Endothelial cell of umbilical vein (primary cell): ENCODE data around the gene ABHD10. TPM values are rescaled to one million over a fixed set of nuclear protein-coding genes. Genes with fewer than 3 reads are reported as not detected.

Experiments used
- BruUV-seq: library from RNA; stranded (reverse); fragments of 400-500 nt; replicated peaks from 2 replicates; lab custom pipeline; 2021; lab: Mats Ljungman, UMichigan
- CTCF ChIA-PET: fragments of 300-600, 350-600 bp; sonication (Branson Sonifier 250); formaldehyde crosslinking; loops from one replicate; lab custom pipeline; 2021; ENCODE audit warnings: antibody characterized with exemption, inconsistent platforms; lab: Charles Lee
- POLR2A ChIA-PET: fragments of 300-600, 350-600 bp; sonication (Branson Sonifier 250); formaldehyde crosslinking; loops from one replicate; lab custom pipeline; 2021; ENCODE audit warnings: antibody characterized with exemption, inconsistent platforms; lab: Charles Lee
- DNase-seq: peaks from one replicate; pipeline ENCODE4 v3.0.0-alpha.2; 2011; ENCODE audit warnings: low read depth, low spot score
- FAIRE-seq: peaks from 2 replicates; lab custom pipeline; 2011; peaks lifted over from hg19 to GRCh38; lab: Jason Lieb, UNC
- H2AFZ ChIP-seq: 2 replicates; pipeline ENCODE4 v1.6.0; 2012; ENCODE audit warnings: low read depth, low read length, control low read depth, inconsistent platforms
- H3K27ac ChIP-seq: 2 replicates; pipeline ENCODE4 v1.5.1; 2011; ENCODE audit warnings: low read depth, mild to moderate bottlenecking, control low read depth, low read length, moderate library complexity; ENCODE audit not compliant: insufficient read depth
- H3K27me3 ChIP-seq, 2 experiments: 2 replicates each; pipeline versions ENCODE4 v1.6.0 to v1.6.1; 2011; ENCODE audit warnings: low read length in 2 of 2, mixed read lengths in 1 of 2; ENCODE audit not compliant: control insufficient read depth in 2 of 2, insufficient read depth in 2 of 2
- H3K36me3 ChIP-seq, 2 experiments: 2 replicates in 1 of 2; 3 replicates in 1 of 2; pipeline ENCODE4 v1.5.1; 2011; ENCODE audit warnings: low read length in 2 of 2, mild to moderate bottlenecking in 1 of 2, moderate library complexity in 1 of 2; ENCODE audit not compliant: control insufficient read depth in 2 of 2, insufficient read depth in 2 of 2; ENCODE audit errors: extremely low read depth in 1 of 2
- H3K4me1 ChIP-seq: 3 replicates; pipeline ENCODE4 v1.5.1; 2011; ENCODE audit warnings: mild to moderate bottlenecking, low read length; ENCODE audit not compliant: control insufficient read depth, insufficient read depth; ENCODE audit errors: extremely low read depth
- H3K4me2 ChIP-seq: 2 replicates; pipeline ENCODE4 v1.6.1; 2011; ENCODE audit warnings: low read length, control low read depth, mixed read lengths; ENCODE audit not compliant: insufficient read depth
- H3K4me3 ChIP-seq, 3 experiments: fragments of 200-600 bp in 1 of 3; sonication (generic), shearing (Covaris generic) in 1 of 3; replicated peaks in 1 of 3; 2 replicates each; pipeline ENCODE4 v1.5.1; 2011 to 2016; ENCODE audit warnings: control low read depth in 3 of 3, low read length in 3 of 3, mild to moderate bottlenecking in 2 of 3, inconsistent platforms in 1 of 3, low read depth in 1 of 3, moderate library complexity in 1 of 3; ENCODE audit not compliant: insufficient read depth in 1 of 3
- H3K79me2 ChIP-seq: 2 replicates; pipeline ENCODE4 v1.6.0; 2012; ENCODE audit warnings: low read length, inconsistent platforms; ENCODE audit not compliant: control insufficient read depth, insufficient read depth
- H3K9ac ChIP-seq: replicated peaks from 2 replicates; pipeline ENCODE3; 2011; ENCODE audit warnings: low read length, control low read depth; ENCODE audit not compliant: insufficient read depth; ENCODE audit errors: extremely low read depth
- H3K9me1 ChIP-seq: replicated peaks from 3 replicates; pipeline ENCODE4 v1.6.0; 2011; ENCODE audit warnings: mild to moderate bottlenecking, low read length; ENCODE audit not compliant: control insufficient read depth, insufficient read depth; ENCODE audit errors: extremely low read depth
- H3K9me3 ChIP-seq: replicated peaks from 2 replicates; pipeline ENCODE4 v1.5.1; 2012; ENCODE audit warnings: low read length, inconsistent platforms; ENCODE audit not compliant: control insufficient read depth, insufficient read depth
- H4K20me1 ChIP-seq: replicated peaks from 2 replicates; pipeline ENCODE3; 2011; ENCODE audit warnings: mild to moderate bottlenecking, low read length; ENCODE audit not compliant: control insufficient read depth, insufficient read depth; ENCODE audit errors: extremely low read depth
- CTCF ChIP-seq, 2 donors: IDR thresholded peaks; 1 replicate in 1 of 2; 2 replicates in 1 of 2; pipeline ENCODE4 v1.5.1; 2011; ENCODE audit warnings: low read length in 2 of 2, mild to moderate bottlenecking in 2 of 2, moderate library complexity in 2 of 2, control low read depth in 1 of 2, inconsistent platforms in 1 of 2, low read depth in 1 of 2; ENCODE audit not compliant: insufficient read depth in 1 of 2; ENCODE audit errors: extremely low read depth in 1 of 2
- EZH2 ChIP-seq: IDR thresholded peaks from 2 replicates; pipeline ENCODE4 v1.6.1; 2012; ENCODE audit warnings: borderline replicate concordance, low read depth, mild to moderate bottlenecking, moderate library complexity, low read length, inconsistent platforms; ENCODE audit not compliant: severe bottlenecking
- FOS ChIP-seq: IDR thresholded peaks from 2 replicates; pipeline ENCODE4 v1.6.1; 2011; ENCODE audit warnings: mild to moderate bottlenecking, low read length, moderate library complexity, borderline replicate concordance; ENCODE audit not compliant: insufficient read depth
- GATA2 ChIP-seq: IDR thresholded peaks from 2 replicates; pipeline ENCODE4 v1.7.0; 2011; ENCODE audit warnings: low read depth, mild to moderate bottlenecking, moderate library complexity, mixed read lengths, low read length; ENCODE audit not compliant: insufficient read length, insufficient read depth
- JUN ChIP-seq: IDR thresholded peaks from 2 replicates; pipeline ENCODE4 v1.6.1; 2011; ENCODE audit warnings: borderline replicate concordance, low read depth; ENCODE audit not compliant: insufficient read length, insufficient read depth
- MAX ChIP-seq: IDR thresholded peaks from 2 replicates; pipeline ENCODE4 v1.6.1; 2011; ENCODE audit not compliant: insufficient read depth, insufficient read length
- MYC ChIP-seq: IDR thresholded peaks from one replicate; pipeline ENCODE4 v1.6.1; 2011; ENCODE audit warnings: mild to moderate bottlenecking, low read depth, low read length
- POLR2A ChIP-seq: IDR thresholded peaks from 2 replicates; pipeline ENCODE4 v1.6.1; 2012; ENCODE audit warnings: low read depth, mild to moderate bottlenecking, control low read depth, low read length
- POLR2AphosphoS5 ChIP-seq: IDR thresholded peaks from 2 replicates; pipeline ENCODE4 v1.6.1; 2012; ENCODE audit warnings: low read depth, mild to moderate bottlenecking, control low read depth, low read length, moderate library complexity; ENCODE audit not compliant: insufficient read depth
- dilution Hi-C: fragments of 300-500 bp; cut with MboI; formaldehyde crosslinking; loops from one replicate; pipeline ENCODE4 v1.15.0; 2019; ENCODE audit warnings: low sequenced_read_pairs; ENCODE audit not compliant: extremely low pct_ligation_motif_present
- intact Hi-C: fragments of 100-400 bp; cut with micrococcal nuclease; formaldehyde crosslinking; loops from one replicate; pipeline ENCODE4 v1.10.0; 2022
- polyA plus RNA-seq, 4 experiments: library from polyadenylated mRNA; depleted of rRNA in 3 of 4; stranded (reverse) in 3 of 4; unstranded in 1 of 4; fragments of >200 nt; gene quantifications; 2 replicates each; pipeline versions ENCODE4 v1.2.1 to v1.2.3, GENCODE V29; 2011 to 2012; ENCODE audit warnings: missing spikeins in 1 of 4
- total RNA-seq: library from RNA; stranded (reverse); gene quantifications from 2 replicates; pipeline ENCODE4 v1.2.3, GENCODE V29; 2021

The ABHD10 gene
- total and polyA plus RNA-seq, 2 donors (not counting 3 experiments of a cell fraction or from before 2014, with no cell fraction given) = 10.0 to 37.0 TPM

GRCh38 chr3:112000367-112000771, 21.5 kb downstream of the ABHD10 start:
- TF ChIP-seq MAX (no peak), MYC (no peak), CTCF (IDR thresholded peaks at IDR 0.05; ENCODE audit: extremely low read depth in 1 of 2, insufficient read depth in 1 of 2, low read depth in 1 of 2, low read length in 2 of 2) (no peak), FOS (no peak), GATA2 (no peak), JUN (no peak), POLR2AphosphoS5 (no peak), POLR2A (no peak), EZH2 (no peak)
- Histone ChIP-seq H3K9me1 (no peaks in the 10 kb centered on the region), H3K9me3 (no peaks in the 10 kb centered on the region), H3K4me1 (peaks cover 10% of the 10 kb centered on the region), H3K27ac (no peak overlapping the region), H4K20me1 (no peaks in the 10 kb centered on the region), H3K4me3 (no peak overlapping the region), H2AFZ (no peak overlapping the region), H3K9ac (no peak overlapping the region), H3K4me2 (no peak overlapping the region), H3K79me2 (no peaks in the 10 kb centered on the region), H3K27me3 (no peaks in the 10 kb centered on the region), H3K36me3 (no peaks in the 10 kb centered on the region)
- CTCF ChIA-PET = interaction anchor here (5.0 to 14.6 kb wide), 3 partner anchors 11 to 14 kb away, joined by 51 to 291 read pairs (median 61); no protein-coding TSS in a partner anchor
- no TSS peak for BruUV-seq
- DNase-seq (no peak), FAIRE-seq (no peak)
- POLR2A ChIA-PET = no interaction called here
- dilution Hi-C loops (no loop called here), intact Hi-C loops (no loop called here)
